Measurements from ENCODE around the gene SH2B2. TPM values are rescaled to one million over a fixed set of nuclear protein-coding genes. Genes with fewer than 3 reads are reported as not detected.

Gene SH2B2
- polyA plus RNA-seq, 1 donor from 2014 or later: 27.3 TPM

DNA sequence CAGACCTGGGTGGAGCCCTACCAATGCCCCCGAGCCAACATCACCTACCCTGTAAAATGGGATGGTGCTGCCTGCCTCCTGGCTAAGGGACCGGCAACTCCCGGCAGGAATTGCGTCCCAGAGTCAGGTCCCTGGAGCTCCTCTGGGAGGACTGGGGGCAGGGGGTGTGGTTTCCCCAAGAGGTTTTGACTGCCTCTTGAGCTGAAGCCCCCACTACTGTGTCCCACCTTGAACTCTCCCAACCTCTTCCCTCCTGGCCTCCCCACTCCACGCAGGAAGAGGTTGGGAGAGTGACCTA lies 1.3 kb downstream of the SH2B2 start:
- Histone ChIP-seq H3K9me3 (ENCODE audit: low read length) (no peaks in the 10 kb centered on the region), H4K20me1 (ENCODE audit: insufficient read depth) (peaks cover 31% of the 10 kb centered on the region), H3K9ac (ENCODE audit: low read length) (peak overlapping the region; percentile 94), H2AFZ (ENCODE audit: low read depth, low read length) (peak overlapping the region; percentile 76), H3K4me3 (ENCODE audit: low read length) (peak overlapping the region; percentile 85), H3K36me3 (ENCODE audit: insufficient read depth, low read length) (no peaks in the 10 kb centered on the region), H3K4me2 (ENCODE audit: low read length) (peak overlapping the region; percentile 83), H3K79me2 (replicated peaks; ENCODE audit: insufficient read depth, low read length) (peaks cover 21% of the 10 kb centered on the region), H3F3A (ENCODE audit: insufficient read depth, low read length, poor library complexity, severe bottlenecking) (no peaks in the 10 kb centered on the region), H3K27me3 (ENCODE audit: insufficient read depth, low read depth, low read length) (no peaks in the 10 kb centered on the region), H3K27ac (ENCODE audit: low read length) (peak overlapping the region; percentile 73), H3K9me2 (ENCODE audit: insufficient read depth, low read length) (no peaks in the 10 kb centered on the region)
- TF ChIP-seq POLR2AphosphoS5 (IDR thresholded peaks at IDR 0.05) (no peak), RAD21 (conservative IDR thresholded peaks at IDR 0.05) (no peak), REST (IDR thresholded peaks at IDR 0.05; ENCODE audit: borderline replicate concordance) (no peak), SMC3 (conservative IDR thresholded peaks at IDR 0.05; ENCODE audit: poor library complexity) (no peak), CTCF (IDR thresholded peaks at IDR 0.05; ENCODE audit: poor library complexity, severe bottlenecking) (no peak), MXI1 (conservative IDR thresholded peaks at IDR 0.05; ENCODE audit: poor library complexity, severe bottlenecking) (no peak), EP300 (conservative IDR thresholded peaks at IDR 0.05; ENCODE audit: poor library complexity, severe bottlenecking) (no peak), EZH2 (IDR thresholded peaks at IDR 0.05; ENCODE audit: borderline replicate concordance, insufficient read depth, low read length, poor library complexity, severe bottlenecking) (no peak), TAF1 (IDR thresholded peaks at IDR 0.05; ENCODE audit: low read depth) (no peak)

DNA sequence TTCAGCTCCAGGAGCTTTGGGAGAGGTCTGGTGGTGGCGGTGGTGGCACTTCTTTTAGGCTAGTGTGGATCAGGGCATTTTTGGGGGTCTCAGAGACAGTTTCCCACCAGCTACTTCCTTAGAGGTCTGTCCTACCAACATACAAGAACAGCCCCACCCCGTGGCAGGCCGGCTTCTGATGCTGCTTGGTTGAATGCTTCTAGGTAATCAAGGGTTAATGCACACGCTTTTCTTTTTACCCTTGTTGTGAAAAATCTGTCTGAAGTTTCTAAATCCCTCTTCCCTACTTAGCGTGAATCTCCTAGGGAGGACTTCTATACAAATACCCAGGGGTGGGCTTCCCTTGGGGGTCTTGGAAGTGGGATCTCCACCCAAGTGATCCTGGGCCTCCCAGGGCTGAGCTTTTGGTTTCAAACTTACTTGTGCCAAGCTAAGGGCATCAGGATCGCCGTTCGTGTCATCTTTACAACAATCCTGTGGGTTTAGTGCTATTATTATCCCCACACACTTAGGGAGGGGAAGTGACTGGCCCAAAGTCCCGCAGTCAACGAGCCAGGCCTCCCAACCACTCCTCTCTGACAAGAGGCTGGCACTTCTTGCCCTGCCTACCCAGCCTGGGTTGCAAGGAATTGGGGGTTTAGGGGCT lies 1.7 kb downstream of the SH2B2 start:
- Histone ChIP-seq H3K9me2 (ENCODE audit: insufficient read depth, low read length) (no peaks in the 10 kb centered on the region), H2AFZ (ENCODE audit: low read depth, low read length) (no peak overlapping the region), H3K9ac (ENCODE audit: low read length) (peak overlapping the region; percentile 94)

More for the DNA sequence above, 1.7 kb downstream of the SH2B2 start:
- H3K4me3 ChIP-seq (ENCODE audit: low read length): peak overlapping the region; percentile 85
- H3K9me3 ChIP-seq (ENCODE audit: low read length): no peaks in the 10 kb centered on the region
- H3K27me3 ChIP-seq (ENCODE audit: insufficient read depth, low read depth, low read length): no peaks in the 10 kb centered on the region
- H3K4me2 ChIP-seq (ENCODE audit: low read length): peak overlapping the region; percentile 83
- H3K36me3 ChIP-seq (ENCODE audit: insufficient read depth, low read length): no peaks in the 10 kb centered on the region
- H4K20me1 ChIP-seq (ENCODE audit: insufficient read depth): peaks cover 31% of the 10 kb centered on the region
- H3K79me2 ChIP-seq (replicated peaks; ENCODE audit: insufficient read depth, low read length): peaks cover 21% of the 10 kb centered on the region
- no peak for TF ChIP-seq EZH2 (IDR thresholded peaks at IDR 0.05; ENCODE audit: borderline replicate concordance, insufficient read depth, low read length, poor library complexity, severe bottlenecking)
- no peak for TF ChIP-seq TAF1 (IDR thresholded peaks at IDR 0.05; ENCODE audit: low read depth)
- peak; percentile 22 for TF ChIP-seq CTCF (IDR thresholded peaks at IDR 0.05; ENCODE audit: poor library complexity, severe bottlenecking)
- no peak overlapping the region for H3K27ac ChIP-seq (ENCODE audit: low read length)
- H3F3A ChIP-seq (ENCODE audit: insufficient read depth, low read length, poor library complexity, severe bottlenecking): no peaks in the 10 kb centered on the region

Measured in neural cell (in vitro differentiated cells).